HT-29 (cell line): Measurements from ENCODE around the gene ANK3. TPM values are rescaled to one million over a fixed set of nuclear protein-coding genes. Genes with fewer than 3 reads are reported as not detected.
A peak's percentile ranks its signal among the peaks of the same experiment; 100 is the strongest.

ENCODE experiments used
- DNase-seq: peaks from one replicate; pipeline ENCODE4 v3.0.0-alpha.2; 2015; ENCODE audit warnings: low spot score
- total RNA-seq: library from RNA; depleted of rRNA; stranded (reverse); fragments of >200 nt; shearing (Covaris generic); gene quantifications from 2 replicates; pipeline ENCODE4 v1.2.3, GENCODE V29; 2014

ANK3 gene
- total RNA-seq, 1 experiment from 2014 or later: 11.5 TPM

DNA sequence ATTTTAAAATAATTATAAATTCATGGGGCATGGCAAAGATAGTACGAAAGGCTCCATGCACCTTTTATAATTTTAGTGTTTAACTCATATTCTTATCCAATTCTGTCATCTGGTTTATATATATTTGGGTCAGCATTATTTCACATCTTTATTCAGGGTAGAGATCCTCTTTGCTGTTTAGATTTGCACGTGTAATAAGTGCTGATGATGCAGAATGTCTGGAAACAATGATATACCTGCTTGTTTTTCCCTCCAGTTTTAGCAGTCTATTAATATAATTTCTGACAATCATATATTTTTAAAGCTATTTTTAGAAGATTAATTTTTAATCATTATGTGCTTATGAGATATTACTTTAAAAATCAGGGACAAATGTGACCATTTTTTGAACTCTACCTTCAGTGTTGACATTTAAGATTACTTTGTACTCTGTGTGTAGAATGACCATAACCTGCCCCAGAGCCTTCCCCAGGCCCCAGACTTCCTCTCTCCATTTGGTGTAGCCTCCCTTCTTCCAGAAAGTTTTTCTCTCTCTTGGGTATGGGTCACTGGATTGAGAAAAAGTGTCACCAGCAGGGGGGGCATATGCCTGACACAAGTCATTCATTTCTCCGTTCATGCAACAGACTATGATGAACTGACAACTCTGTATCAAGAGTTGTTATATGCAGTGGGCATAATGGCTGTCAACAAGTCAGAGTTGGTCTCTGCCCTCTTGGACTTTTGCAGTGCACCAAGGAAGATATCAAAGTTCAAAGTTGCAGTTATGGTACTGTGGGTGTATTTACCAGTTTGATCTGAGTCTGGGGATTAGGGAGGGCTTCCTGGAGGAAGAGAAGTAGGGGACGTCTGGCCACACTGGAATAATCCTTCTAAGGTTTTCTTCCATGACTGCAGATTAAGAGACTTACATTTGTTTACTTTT lies 290.7 kb downstream of the ANK3 start:
- peak; percentile 32 for DNase-seq

DNA sequence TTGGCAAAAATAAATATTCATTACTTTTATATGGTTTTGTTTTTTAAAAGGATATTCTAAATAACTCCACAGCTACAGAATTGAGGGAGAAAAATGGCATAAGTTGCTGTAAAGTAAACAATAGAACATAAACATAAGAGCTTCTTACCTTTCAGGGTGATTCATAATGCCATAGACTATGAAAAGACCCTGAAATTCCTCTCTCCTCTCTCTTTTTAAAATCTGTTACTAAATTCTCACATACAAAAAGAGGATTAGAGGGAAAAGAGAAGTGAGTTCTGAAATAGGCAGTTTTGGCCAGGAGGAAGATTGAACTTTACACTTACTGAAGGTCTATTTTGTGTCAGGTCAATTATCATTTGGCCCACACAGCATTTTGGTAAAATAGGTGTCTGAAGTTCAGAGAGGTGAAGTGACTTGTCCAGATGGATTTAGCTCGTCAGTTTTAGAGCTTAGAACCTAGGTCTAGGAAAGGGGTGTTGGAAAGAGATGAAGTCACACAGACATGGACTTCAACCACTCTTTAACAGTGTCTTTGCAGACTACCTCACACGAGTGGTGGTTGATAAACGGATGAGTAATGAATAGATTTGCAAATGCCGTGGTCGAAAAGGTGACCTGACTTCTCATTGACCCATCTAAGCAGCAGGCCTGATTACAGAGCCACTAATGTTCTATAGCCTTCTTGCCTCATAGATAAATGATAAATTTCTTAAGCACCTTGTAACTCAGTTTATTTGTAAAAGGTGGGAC lies 292.7 kb downstream of the ANK3 start:
- peak; percentile 16 for DNase-seq

DNA sequence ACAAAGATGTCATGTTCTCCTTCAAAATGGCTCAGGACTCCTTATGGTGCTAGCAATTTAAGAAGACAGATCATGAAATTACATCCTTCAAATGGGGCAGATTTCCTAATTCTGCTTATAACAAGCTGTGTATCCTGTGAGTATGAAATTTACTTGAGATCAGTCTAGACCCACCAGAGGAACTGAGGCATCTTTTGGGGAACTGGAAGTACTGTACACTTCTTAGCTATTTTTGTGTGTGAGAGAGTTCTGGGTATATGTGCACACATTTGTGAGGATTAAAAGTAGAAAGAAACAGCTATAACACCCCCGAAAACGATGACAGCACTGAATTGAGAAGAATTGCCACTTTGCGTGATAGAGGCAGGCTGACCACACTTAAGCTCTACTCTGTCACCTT lies 296.4 kb downstream of the ANK3 start:
- no peak for DNase-seq

DNA sequence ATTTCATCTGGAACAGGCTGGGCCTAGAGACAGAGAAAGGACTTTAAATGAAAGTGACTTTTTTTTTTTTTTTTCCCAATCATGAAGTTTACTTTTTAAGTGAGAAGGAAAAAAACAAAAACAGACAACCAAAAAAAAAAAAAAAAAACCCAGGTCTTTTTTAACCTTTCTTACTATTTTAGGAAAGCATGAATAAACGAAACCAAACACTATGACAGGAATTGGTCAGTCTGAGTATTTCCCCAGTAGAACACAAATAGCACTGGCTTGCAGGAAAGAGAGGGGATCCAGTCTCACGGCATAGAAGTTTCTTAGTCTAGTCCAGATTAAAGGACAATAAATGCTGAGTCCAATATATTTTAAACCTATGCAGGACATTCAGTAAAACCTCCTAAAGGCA lies 302.8 kb downstream of the ANK3 start:
- DNase-seq: no peak

DNA sequence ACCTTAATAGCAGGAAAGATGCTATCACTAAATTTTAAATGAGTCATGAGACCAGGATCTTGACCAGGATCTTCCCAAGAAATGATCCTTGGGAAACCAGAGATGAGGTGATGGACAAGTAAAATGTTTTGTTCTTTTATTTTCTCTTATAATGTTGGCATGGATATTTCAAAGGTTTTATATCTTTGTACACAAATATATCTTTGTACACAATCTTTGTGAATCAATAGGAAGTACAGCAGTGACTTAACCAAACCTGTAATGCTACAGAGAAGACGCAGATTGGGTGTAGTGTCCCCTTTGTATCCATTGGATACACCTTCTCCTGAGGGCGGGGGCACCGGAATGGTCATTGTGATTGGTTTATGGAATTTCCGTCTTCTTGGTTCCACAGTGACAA lies 303.3 kb downstream of the ANK3 start:
- no peak for DNase-seq

DNA sequence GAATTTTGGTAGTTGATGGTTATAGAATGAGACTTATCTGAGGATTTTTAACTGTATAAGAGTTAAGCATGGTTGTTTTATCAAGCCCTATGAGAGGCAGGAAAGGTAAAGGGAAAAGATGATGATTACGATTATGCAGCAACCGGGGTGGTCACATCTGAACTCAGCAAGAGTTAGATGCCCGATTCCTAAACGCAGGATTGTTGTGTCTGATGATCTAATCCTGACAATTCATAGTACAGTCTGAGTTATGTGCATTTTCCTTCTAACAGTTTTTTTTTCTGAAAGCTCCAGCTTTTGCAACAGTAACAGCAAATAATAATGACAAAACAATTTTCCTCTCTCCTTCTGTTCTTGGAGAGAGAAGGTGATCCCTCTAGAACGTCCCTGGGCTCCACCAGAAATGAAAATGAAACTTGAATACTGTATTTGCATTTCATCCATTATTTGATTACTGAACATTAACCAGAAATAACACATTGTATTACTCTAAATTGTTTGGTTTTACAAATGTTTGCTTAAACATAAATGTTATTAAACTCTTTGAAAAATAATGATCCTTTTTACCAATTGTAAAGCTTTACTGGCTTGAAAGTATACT lies 306.8 kb downstream of the ANK3 start:
- DNase-seq: no peak

DNA sequence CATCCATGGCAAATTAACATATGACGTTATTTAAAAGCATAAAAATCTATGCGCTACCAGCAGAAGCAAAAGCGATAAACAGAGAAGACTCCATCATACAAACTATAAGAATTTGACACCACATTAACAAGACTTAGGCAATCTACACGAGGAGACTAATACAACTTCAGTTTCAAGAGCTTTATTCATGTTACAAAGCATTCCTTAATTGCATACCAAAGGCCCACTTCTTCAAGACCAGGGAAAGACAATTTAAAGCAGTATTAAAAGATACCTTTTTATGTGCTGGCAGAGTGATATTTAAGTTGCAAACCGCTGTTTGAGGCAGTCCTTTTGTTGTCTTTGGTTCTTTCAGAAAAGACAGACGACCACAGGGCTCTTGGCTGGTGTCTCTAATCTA lies 307.3 kb downstream of the ANK3 start:
- DNase-seq: no peak

DNA sequence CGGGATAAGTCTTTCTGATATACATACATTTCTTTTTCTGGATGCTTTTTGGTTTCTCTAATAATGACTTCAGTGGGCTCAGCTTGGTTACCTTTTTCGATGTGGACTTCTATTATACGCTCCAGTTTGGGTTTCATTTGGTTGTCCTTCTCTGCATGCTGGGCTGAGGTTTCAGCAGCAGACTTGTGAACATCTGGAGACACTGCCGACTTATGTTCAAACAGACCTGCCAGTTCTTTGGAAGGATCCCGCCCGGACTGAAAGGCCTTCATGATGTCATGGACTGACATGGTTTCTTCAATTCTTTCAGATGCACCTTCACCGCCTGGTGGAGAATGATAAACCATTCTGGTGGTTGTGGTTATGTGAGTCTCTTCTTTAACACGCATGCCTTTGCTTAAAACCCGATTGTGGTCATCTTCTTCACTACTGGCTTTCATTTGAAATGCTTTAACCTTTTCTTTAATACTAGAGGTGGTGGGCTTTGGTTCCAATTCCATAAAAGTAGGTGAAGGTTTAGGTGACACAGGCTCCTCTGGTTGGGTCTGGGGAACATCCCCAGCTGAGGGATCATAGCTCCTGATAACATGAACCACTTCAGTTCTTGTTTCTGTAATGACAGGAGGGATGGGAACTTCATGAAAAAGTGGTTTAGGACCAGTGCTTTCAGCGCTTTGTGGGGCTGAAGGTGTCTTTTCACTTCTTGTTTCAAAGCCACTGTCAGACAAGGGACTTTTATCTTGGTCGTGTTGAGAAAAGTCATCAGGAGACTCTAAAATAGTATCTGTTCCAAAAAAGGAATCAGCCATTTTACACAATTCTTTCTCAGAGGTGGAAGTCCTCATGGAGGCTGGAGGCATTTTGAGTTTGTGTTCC lies 315.7 kb downstream of the ANK3 start:
- no peak for DNase-seq

DNA sequence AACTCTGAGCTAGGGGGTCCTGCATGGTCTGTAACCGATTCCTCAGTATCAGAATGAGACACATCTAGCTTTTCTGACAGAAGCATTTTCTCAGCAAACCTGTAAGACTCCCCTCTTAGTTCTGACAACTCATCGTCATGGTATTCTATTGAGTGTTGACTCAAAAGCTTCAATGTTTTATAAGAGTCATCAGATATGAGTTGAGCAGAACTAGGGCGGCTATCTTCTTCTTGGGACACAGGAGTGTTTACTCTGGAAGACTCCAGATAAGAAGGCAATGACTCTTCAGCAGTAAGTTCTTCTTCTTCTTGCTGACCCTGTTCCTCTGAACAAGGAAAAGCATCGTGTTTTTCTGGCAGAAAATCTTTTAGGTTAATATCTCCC lies 316.3 kb downstream of the ANK3 start:
- DNase-seq: no peak

DNA sequence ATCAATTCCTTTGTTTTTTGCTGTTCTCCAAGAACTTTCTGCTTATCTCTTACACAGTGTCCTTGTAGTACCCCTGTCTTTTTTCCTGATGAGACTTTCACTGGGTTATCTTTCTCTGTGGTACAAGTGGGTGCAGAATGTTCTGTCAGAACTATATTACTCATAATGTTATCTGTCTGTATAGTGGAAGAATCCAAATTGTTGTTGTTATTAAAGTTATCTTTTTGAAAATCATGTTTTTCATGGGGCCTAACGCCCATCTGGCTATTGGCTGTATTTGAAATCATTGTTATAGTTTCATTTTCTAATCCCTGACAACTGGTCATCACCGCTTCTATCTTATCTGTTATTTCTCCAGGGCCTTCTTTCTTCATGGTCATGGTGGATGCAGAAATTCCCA lies 320.4 kb downstream of the ANK3 start:
- no peak for DNase-seq

DNA sequence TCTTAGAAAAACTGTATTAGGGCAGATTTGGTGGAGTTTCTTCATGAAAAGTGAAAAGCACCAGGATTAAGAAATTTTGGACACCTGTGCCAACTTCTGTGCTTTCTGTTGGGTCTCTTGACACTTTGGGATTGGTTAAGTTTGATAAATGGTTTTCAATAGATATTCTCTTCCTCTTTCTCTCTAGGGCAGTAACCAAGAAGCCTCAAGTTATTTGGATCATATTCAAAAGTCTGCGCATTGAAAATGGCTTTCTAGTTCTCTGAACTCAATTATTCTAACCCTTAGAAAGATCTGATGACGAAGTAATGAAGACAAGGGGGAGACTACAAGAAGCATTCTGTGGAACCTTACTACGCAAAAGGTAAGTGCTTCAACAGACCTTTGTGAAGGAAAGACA lies 339.3 kb downstream of the ANK3 start:
- no peak for DNase-seq

DNA sequence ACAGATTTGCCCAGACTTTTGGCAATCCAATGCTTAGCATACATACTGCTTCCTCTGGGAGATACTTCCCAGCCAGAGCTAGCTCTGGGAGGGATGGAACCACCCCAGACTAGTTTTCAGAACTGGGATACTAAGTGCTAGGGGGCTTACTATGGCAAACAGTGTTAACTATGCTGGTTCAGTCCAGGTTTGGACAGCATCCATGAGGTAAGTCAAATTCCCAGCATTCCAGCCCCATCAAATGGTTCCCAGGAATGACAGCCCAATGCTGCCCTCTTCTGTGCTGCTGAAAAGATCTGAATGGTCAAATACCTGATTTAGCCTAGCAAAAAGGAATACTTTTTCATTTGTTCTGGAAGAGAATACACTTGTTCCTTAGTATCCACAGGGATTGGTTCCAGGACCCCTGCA lies 341.6 kb downstream of the ANK3 start:
- peak; percentile 64 for DNase-seq

DNA sequence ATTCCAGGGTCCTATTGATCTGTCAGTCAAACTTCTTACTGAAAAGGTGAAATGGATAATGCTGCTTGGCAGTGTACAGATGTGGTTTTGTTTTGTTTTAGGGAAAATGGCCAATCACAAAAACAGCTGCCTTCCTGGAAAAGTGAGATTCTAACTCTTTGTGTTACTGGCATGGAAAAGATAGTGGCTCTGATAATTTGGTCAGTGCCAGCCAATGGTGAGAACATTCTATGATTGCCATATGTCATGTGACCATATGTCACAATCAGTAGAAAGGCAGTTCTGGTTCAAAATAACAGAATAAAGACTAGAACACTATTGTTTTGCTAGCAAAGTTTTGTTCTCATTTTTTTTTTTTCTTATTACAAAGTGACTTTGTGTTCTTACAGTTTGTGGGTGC lies 344.1 kb downstream of the ANK3 start:
- DNase-seq: no peak

DNA sequence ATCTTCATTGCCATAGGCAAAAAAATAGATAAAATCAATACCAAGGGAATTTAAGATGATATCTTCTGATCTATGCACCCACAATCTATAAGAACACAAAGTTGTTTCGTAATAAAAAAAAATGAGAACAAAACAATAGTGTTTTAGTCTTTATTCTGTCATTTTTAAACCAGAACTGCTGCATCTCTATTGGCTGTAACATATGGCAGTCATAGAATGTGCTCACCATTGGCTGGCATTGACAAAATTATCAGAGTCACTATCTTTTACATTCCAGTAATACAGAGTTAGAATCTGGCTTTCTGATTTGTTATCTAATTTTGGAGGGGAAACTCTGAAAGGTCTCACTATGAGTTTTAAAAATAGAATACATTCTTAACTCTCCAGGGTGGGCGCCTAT lies 344.7 kb downstream of the ANK3 start:
- no peak for DNase-seq

DNA sequence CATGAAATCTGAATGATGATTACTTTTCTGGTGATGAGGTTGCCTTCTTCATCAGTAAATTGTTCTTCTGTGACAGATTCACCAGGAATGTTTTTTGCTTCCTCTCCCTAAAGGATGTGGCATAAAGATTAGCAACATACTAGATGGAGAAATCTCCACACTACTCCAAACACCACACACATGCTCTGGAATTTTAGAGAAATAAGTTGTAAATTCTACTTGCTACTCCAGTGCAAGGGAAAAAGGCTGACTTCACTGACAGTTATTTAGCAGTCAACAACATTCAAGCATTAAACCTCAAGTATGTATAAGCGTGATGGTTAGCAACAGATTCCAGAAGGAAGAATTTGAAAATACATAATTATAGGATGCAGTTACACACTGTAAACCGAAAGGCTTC lies 345.4 kb downstream of the ANK3 start:
- no peak for DNase-seq

DNA sequence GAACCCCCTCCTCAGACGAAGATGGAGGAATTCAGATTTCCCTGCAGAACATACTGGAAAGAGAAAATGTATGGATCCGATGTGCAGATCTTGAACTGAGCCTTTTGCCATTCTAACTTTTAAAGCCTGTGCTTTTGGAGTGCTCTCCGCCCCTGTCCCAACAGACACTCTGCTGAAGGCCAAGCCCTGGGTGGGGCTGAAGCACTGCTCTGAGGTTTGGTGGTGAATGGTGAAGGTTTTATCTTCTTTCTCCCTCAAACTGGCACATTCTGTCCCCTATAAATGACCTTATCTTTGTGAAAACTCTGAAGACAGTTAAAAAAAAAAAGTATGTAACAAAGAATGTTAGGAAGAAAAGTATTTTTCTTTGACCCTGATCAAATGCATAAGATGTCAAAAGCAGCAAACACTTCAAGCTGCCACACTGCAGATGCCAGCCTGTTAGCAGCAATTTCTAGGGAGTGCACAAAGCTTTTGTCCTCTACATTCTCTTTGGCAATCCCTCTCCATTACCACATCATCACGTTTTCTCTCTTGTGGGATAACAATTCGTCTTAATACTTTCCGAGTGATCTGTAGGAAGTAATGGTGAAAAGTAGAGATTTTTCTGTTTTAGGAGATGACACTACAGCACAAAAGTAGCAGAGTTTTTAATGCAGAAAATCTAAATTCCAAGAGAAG lies 346.0 kb downstream of the ANK3 start:
- DNase-seq: no peak

DNA sequence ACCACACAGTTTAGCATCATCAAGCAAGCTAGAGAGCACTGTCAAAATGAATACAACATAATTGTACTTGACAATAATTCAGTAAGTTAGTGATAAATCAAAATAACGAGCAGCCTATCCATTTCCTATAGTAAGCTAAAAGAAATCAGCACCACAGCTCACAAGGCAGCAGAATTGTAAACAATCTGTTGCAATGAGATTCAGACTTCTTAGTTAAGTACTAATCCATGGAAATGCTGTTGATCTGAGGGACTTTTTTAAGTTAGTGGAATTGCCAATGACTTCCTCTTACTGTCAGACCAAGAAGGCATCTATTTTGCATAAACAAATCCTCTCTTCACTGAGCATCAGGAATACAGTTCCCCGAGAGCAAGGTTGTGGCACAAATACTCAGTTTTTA lies 346.8 kb downstream of the ANK3 start:
- no peak for DNase-seq

DNA sequence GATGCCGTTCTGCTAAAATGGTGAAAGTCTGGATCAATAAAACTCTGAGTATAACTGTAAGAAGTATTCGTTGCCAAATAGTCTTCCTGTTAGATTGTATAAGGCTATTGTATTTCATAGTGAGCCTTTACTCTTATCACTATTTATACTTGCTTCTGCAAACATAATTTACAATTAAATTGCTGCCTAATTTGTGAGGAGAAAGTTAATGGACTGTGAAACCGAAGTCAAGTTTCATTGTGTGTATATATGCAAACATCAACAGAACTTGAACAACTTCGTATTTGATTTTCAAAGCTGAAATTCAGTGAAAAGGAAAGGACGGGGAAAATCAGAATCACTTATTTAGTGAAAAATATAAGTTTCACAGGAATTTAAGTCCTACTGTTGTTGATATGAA lies 347.4 kb downstream of the ANK3 start:
- no peak for DNase-seq

DNA sequence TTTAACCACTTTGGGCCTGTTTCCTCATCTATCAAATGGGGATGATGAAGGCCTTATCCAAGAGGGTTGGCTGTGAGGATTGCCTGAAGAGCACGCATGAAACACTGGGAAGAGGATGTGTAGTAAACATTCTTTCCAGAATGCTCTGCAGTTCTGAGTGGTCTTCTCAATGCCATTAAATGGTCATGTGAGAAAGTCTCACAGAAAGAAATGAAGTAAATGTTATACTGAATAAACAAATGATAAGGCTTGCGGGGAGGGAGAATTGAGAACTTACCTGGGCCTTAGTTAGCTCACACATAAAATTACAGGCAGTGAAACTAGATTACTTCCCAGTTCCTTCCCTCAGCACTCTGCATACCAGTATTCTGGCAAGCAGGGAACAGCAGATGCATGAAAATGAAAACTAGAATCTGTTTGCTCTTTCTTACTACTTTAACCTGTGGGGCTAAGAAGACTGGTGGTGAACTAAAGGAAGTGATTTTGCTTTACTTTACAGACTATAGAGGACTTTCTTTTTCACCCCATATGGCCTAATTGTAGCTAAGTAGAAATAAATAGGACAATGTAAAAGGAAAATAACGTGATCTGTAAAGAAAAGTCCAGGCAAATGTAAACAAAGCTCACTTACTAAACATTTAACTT lies 348.1 kb downstream of the ANK3 start:
- DNase-seq: no peak

DNA sequence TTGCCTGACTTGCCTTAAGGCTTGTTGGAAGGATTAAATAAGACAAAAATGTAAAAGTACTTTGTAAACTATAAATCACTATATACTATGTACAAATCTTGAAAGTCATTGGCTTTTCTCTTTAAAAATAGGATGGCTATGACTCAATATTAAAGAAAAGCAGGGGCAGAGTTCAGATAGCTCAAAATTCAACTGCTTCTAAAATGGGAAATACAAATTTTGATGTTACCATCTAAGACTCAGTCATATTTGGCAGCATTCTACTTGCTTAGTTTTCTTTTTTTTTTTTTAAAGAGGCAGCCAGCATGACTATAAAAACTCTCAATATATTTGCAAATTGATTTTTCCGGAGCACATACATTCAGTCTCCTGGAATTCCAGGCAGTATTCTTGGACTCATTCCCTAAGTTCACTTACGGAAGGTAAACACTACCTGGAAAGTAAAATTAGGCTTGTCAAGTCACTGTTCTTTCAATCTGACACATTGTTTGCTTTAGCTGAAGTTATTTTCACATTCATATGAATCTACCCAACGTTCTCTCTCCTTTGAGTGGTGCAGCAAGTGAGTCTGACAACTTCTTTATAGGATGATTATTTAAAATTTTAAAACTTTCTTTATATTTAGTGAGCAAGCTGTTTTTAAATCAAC lies 349.5 kb downstream of the ANK3 start:
- DNase-seq: no peak
